ENCODE results near the gene TSPAN4.

TSPAN4 gene

GRCh38 chr11:887589-887988 is 44.9 kb downstream of the TSPAN4 start:
- no peak for DNase-seq (ENCODE audit: low read depth, low spot score)

DNA sequence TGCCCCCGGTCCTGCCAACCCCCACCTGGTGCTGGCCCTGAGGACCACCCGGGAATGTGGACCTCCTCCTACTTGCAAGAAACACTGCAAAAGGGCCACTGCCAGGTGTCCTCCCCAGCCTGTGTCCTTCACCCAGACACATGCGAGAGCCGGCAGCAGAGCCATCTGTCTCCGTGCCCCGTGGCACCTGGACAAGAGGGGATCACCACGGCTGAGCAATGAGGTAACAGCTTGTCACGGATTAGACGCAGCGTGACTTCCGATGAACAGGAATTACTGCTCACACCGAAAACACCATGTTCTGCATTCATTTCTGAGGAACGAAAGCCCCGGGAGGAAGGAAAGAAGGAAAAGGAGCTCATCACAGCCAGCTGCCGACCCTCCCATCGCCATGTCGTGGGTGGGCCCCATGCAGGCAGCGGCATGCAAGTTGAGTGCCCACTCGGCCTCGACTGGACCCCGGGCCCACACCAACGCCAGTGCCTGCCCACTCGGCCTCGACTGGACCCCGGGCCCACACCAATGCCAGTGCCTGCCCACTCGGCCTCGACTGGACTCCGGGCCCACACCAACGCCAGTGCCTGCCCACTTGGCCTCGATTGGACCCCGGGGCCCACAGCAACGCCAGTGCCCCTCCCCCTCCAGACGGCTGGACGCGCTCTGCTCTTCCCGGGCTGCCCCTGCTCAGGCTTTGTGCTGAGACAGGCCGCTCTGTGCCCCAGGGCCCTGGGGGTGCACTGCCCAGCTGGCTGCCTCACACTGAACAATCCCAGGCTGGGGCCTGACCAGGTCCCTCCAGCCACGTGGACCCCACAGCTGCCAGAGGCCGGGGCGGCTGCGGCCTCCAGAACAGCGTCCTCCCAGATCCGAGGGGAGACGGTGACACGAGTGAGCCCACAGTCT is 45.9 kb downstream of the TSPAN4 start:
- no peak for DNase-seq (ENCODE audit: low read depth, low spot score)

DNA sequence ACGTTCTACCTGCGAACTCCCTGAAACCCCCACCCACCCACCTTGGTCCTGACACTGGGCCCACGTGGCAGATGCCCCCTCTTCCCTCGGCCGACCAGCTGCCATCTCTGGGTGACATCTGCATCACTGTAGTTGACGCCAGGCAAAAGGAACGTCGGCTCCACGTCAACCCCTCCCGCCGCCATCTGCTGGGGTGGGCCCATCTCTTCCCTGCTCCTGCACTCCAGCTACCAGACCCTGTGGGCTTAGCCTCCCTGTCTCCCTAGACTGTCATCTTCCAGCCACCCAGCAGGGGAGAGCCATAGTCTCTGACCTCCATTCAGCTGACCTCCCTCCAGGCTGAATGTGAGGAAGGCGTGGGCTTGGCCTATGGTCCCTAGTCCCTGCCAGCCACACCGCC is 46.6 kb downstream of the TSPAN4 start:
- no peak for DNase-seq (ENCODE audit: low read depth, low spot score)

DNA sequence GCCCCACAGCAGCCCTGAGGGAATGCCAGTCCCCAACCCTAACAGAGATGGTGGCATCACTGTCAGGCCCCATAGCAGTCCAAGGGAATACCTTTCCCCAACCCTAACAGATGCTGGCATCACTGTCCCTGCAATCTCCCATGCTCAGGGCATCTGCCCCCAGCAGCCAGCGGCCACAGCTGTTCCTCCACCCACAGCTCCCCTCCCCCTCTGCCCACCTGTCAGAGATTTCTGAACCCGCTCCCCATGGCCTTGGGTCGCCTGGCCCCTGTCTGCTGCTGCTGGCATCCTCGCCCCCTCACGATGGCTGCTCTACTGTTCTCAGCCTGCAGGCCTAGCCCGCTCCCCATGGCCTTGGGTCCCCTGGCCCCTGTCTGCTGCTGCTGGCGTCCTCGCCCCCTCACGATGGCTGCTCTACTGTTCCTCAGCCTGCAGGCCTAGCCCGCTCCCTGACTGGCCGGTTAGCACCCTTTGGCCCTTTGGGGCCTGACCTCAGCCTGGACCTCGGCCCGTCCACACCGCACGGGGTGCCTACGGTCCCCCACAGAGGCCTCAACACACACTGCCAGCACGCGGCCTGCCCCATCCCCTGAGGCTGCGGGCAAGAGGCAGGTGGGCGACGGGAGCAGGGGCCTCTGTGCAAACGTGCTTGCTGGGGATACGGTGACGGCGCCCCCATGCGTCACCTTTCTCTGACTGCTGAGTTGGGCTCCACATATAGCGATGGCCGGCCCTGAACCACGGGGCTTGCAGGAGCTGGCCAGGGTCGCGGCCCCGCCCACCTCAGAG is 47.2 kb downstream of the TSPAN4 start:
- no peak for DNase-seq (ENCODE audit: low read depth, low spot score)

DNA sequence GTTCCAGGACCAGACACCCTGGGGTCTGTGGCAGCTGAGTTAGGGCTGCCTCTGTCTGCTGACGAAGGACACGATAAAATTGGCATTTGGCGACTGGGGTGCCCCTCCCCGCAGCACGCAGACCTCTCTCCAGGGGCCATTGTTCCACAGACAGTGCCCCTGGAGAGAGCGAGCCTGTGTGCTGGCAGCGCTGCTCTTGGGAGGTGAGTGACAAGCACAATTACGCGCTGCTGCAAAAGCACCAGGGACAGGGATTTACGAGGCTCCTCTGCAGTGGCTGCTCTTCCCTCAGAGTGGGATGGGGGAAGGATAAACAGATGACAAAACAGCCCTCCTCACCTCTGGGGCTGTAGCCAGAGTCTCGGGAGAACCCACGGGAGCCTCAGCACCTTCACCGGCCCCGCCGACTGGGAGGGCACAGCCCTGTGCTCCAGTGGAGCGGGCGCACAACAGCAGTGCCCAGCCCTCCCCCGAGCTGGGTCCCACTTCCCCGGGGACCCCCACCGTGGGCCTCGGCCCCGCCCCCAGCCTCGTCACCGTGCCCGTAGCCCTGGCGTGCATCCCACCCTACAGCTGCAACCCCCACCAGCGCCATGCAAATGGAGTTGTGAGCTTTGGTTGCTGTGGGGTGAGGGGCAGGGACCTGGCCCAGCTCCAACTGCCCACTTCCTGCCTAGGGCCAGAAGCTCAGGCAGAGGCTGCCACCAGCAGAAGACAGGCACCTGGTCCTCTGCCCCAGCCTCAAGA is 48.3 kb downstream of the TSPAN4 start:
- no peak for DNase-seq (ENCODE audit: low read depth, low spot score)

GRCh38 chr11:893008-893654 is 50.5 kb downstream of the TSPAN4 start:
- DNase-seq (ENCODE audit: low read depth, low spot score): no peak

- DNase-seq (ENCODE audit: low read depth, low spot score): no peak
Measured at GRCh38 chr11:894575-895201, 52.0 kb downstream of the TSPAN4 start.

GRCh38 chr11:895331-896110 is 52.9 kb downstream of the TSPAN4 start:
- no peak for DNase-seq (ENCODE audit: low read depth, low spot score)

DNA sequence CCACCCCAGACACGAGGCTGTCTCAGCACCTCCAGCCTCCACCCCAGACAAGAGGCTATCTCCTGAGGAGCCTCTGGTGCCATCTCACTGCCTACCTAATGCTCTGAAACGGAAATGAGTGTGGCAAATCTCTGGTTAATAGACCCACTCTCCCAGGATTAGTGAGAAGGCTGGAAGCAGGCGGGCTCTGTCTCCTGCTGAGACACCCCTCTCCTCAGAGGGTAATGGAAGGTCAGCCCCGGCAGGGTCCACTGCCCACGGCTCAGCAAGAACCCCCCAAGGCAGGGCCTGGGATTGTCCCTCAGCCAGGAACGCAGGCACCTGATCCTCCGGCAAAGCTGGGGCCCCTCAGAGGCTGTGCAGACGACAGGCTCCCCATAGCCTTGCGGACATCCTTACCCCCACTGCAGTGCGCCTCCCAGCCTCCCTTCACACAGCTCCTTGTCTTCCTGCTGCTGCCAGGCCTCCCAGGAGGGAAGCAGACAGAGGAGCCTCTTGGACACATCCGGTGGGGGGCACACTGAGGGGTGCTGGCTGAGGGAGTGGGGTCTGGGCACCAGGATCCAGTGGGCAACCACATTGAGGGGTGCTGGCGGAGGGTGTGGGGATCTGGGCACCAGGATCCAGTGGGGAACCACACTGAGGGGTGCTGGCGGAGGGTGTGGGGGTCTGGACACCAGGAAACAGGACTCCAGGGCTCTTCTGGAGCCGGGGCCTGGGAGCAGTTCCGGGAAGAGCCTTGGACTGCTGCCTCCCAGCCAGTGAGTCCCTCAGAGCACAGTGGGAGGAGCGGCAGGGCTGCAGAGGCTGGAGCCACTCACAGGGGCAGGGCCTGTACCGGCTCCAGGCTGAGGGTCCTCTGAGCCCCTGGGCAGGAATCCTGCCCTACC is 54.8 kb downstream of the TSPAN4 start:
- no peak for DNase-seq (ENCODE audit: low read depth, low spot score)

- DNase-seq (ENCODE audit: low read depth, low spot score): no peak
Measured at GRCh38 chr11:898143-898511, 55.5 kb downstream of the TSPAN4 start.

- DNase-seq (ENCODE audit: low read depth, low spot score): no peak
Measured at GRCh38 chr11:898540-899190, 56.0 kb downstream of the TSPAN4 start.

- DNase-seq (ENCODE audit: low read depth, low spot score): no peak
Measured at GRCh38 chr11:899724-900123, 57.1 kb downstream of the TSPAN4 start.

GRCh38 chr11:900545-900944 is 57.9 kb downstream of the TSPAN4 start:
- DNase-seq (ENCODE audit: low read depth, low spot score): no peak

- no peak for DNase-seq (ENCODE audit: low read depth, low spot score)
Measured at GRCh38 chr11:901452-902061, 58.9 kb downstream of the TSPAN4 start.

DNA sequence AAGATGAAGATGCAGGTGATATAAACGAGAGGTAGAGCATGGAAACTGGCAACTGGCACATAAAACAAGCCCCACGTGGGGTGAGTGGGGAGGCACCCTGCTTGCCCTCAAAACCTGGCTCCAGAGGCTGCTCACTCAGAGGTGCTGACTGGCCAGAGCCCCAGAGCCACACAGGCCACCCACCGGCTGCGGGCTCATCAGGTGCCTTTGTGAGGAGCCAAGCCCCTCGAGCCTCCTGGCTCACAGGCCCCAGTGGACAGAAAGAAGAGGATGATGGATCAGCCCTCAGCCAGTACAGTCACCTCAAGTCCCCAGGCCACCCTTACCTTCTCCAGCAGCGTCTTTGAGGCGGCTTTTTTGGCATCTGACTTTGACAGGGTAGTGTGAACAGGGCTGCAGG is 61.7 kb downstream of the TSPAN4 start:
- DNase-seq (ENCODE audit: low read depth, low spot score): no peak

DNA sequence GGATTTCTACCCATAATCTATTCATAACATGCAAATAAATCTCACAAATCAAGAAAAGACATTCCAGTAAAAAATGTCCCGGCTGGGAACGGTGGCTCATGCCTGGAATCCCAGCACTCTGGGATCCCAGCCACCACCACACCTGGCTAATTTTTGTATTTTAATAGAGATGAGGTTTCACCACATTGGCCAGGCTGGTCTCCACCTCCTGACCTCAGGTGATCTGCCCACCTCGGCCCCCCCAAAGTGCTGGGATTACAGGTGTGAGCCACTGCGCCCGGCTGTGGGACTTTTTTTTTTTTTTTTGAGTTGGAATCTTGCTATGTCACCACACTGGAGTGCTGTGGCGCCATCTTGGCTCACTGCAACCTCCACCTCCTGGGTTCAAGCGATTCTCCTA is 63.3 kb downstream of the TSPAN4 start:
- DNase-seq (ENCODE audit: low read depth, low spot score): no peak

- no peak for DNase-seq (ENCODE audit: low read depth, low spot score)
Measured at GRCh38 chr11:907668-908067, 65.0 kb downstream of the TSPAN4 start.

DNA sequence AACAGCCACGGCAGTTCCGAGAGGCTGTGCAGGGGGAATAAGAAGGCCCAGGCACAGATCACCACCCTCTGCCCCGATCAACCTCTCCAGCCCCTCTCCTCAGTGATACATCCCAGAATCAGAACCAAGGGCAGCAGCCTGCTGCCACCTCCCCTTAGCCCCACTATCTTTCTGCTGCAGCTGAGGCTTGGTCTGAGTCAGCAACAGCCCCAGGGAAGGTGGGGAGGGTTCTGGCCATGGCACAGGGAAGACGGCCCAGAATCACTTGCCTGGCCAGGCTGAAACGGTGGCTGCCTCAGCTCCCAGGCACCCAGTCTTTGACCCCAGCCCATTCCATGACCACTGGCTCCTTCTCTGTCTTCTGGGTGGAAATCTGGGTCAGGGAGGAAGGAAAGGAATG is 65.6 kb downstream of the TSPAN4 start:
- no peak for DNase-seq (ENCODE audit: low read depth, low spot score)

All from activated naive CD8-positive, alpha-beta T cell treated with anti-CD3 and anti-CD28 coated beads, Interleukin-2, amount 50 U/mL, for 16 hours (primary cell).